Pancreas (tissue), 10 donors: Measurements from ENCODE around the gene DEFB126. TPM values are rescaled to one million over a fixed set of nuclear protein-coding genes. Genes with fewer than 3 reads are reported as not detected.
"Not testable (repeated sequence)": the region's sequence is repeated elsewhere in the genome, so short reads cannot be mapped to it uniquely, and the experiment has no call there.

Source experiments
- ATAC-seq, 4 donors: fragments of 200-7000 bp; cut with Tn5 transposase; one replicate each; pipeline versions ENCODE4 v1.8.0 to v1.9.1; 2020; ENCODE audit warnings: mild to moderate bottlenecking in 4 of 4, moderate library complexity in 4 of 4
- DNase-seq, 6 donors: peaks; one replicate each; pipeline ENCODE4 v3.0.0-alpha.2; 2020
- FAIRE-seq: peaks from 2 replicates; lab custom pipeline; 2012; peaks lifted over from hg19 to GRCh38; lab: Jason Lieb, UNC
- H3K27ac ChIP-seq, 4 donors: fragments of 200-600 bp; sonication (generic); 1 replicate in 3 of 4; 2 replicates in 1 of 4; pipeline versions ENCODE4 v1.5.0 to v1.8.0; 2020
- H3K27me3 ChIP-seq, 4 donors: fragments of 200-600 bp; one replicate each; pipeline ENCODE4 v1.8.0; 2021
- H3K36me3 ChIP-seq, 3 donors: fragments of 200-600 bp; sonication (generic) in 1 of 3; one replicate each; pipeline versions ENCODE4 v1.5.0 to v1.8.0; 2020 to 2021
- H3K4me1 ChIP-seq, 3 donors: fragments of 200-600 bp; one replicate each; pipeline ENCODE4 v1.8.0; 2021
- H3K4me3 ChIP-seq, 4 donors: fragments of 200-600 bp; sonication (generic) in 2 of 4; one replicate each; pipeline versions ENCODE4 v1.5.0 to v1.8.0; 2020 to 2021
- H3K9me3 ChIP-seq, 4 donors: fragments of 200-600 bp; one replicate each; pipeline ENCODE4 v1.8.0; 2021
- CTCF ChIP-seq, 4 donors: fragments of 200-600 bp; sonication (generic) in 3 of 4; IDR thresholded peaks; one replicate each; pipeline versions ENCODE4 v1.5.0 to v1.8.0; 2021; ENCODE audit warnings: antibody characterized with exemption in 4 of 4
- WGBS, 2 donors: extraction: QIAGEN DNeasy Blood & Tissue Kit; methylation state at CpG; one replicate each; pipeline ENCODE4 v1.1.7; 2013; 5-methylcytosine and 5-hydroxymethylcytosine counted together
- intact Hi-C, 3 donors: fragments of 100-400 bp; cut with DNase I; formaldehyde crosslinking; loops; one replicate each; pipeline versions ENCODE4 v1.11.1 to v1.14.2; 2022
- polyA plus RNA-seq, 2 donors: library from polyadenylated mRNA; stranded (reverse); fragments of 200-250 nt; gene quantifications; one replicate each; pipeline ENCODE4 v1.2.3, GENCODE V29; 2013
- total RNA-seq, 6 donors: library from RNA; stranded (reverse); fragmentation: NEBNext Ultra II Directional in 4 of 6; extraction: Animal tissue kit (Norgen Biotek cat#: 25700) in 4 of 6; gene quantifications; one replicate each; pipeline versions ENCODE4 v1.2.1 to v1.2.4, GENCODE V29; 2021 to 2023
- donor health status: healthy with polysubstance abuse.
- donor health status: DM: no; HTN: no; CAD: no; lungs with moderate emphysema.
- donor health status: DM: no; HTN: no; CAD: no.
- donor health status: control.
- donor health status: control.
- donor health status: Bipolar disorder and iron deficiency.
- donor health status: DM: yes; HTN: yes; CAD: no.
- donor health status: DM: no; HTN: no; CAD: no.
- donor health status: DM: no; HTN: no; CAD: no.
- donor health status: DM: yes; HTN: yes; CAD: no.

The DEFB126 gene, protein sequence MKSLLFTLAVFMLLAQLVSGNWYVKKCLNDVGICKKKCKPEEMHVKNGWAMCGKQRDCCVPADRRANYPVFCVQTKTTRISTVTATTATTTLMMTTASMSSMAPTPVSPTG
- total RNA-seq (not detected), polyA plus RNA-seq (not detected)

GRCh38 chr20:142290-142689 is at the start of gene DEFB126:
Gene DEFB126, plus strand, starts transcription at chr20:142590. Its CDS starts 39 bp downstream, at chr20:142629.
- intact Hi-C loops, result no loop called here
- WGBS, 2 donors, result 23 to 29% methylated on average over 1 of the region's 1 CpG

DNA sequence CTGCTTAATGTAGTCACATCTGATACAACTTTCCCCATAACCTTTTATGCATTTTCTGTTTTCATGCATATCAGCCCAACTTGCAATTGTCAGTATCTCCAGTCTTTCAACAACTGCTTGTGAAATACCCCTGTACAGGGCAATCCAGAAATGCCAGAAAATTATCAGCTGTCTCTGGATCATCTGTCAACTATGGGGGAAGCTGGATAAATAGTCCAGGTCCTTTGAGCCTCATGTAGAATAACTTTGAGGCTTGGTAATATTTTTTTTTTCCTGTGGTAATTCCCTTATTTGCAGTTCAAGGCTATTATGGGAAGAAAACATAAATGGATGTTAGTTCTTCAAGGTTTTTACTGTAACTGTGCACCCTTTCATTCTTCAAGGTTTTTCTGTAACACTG is 48.7 kb upstream of the DEFB126 start:
- no peaks in the 10 kb centered on the region for H3K4me1 ChIP-seq
- DNase-seq, result no peak
- no peaks in the 10 kb centered on the region for H3K36me3 ChIP-seq
- FAIRE-seq, result no peak
- H3K4me3 ChIP-seq, result no peak overlapping the region
- TF ChIP-seq CTCF (IDR thresholded peaks at IDR 0.05), result no peak
- H3K27me3 ChIP-seq, result peaks cover 0 to 8% (median 0%) of the 10 kb centered on the region in 4 donors
- H3K27ac ChIP-seq, result no peak overlapping the region
- intact Hi-C loops, result no loop called here
- ATAC-seq, result no peak
- no peaks in the 10 kb centered on the region for H3K9me3 ChIP-seq

More at GRCh38 chr20:142290-142689, at the start of gene DEFB126:
- peaks cover 0 to 25% (median 0%) of the 10 kb centered on the region in 4 donors for H3K27me3 ChIP-seq
- ATAC-seq (no peak), FAIRE-seq (no peak), DNase-seq (no peak)
- no peak within 1 kb of the TSS for H3K27ac ChIP-seq
- H3K4me1 ChIP-seq, result no peaks in the 10 kb centered on the region
- H3K4me3 ChIP-seq, result no peak within 1 kb of the TSS
- no peaks in the 10 kb centered on the region for H3K9me3 ChIP-seq
- H3K36me3 ChIP-seq, result no peaks in the 10 kb centered on the region
- no peak for TF ChIP-seq CTCF (IDR thresholded peaks at IDR 0.05)

DNA sequence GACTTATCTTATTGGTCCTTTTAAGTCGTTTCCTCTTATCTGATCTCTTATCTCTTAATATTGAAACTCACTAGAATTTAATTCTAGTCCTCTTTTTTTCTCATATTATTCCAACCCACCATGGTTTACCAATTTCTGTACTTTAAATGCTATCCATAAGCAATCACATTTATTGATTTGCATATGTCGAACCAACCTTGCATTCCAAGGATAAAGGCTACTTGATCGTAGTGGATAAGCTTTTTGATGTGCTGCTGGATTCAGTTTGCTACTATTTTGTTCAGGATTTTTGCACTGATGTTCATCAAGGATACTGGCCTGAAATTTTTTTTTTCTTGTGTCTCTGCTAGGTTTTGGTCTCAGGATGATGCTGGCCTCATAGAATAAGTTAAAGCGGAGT is 47.2 kb upstream of the DEFB126 start:
- H3K4me1 ChIP-seq, result no peaks in the 10 kb centered on the region
- no peak overlapping the region for H3K4me3 ChIP-seq
- no peak for TF ChIP-seq CTCF (IDR thresholded peaks at IDR 0.05)
- DNase-seq (no peak), ATAC-seq (no peak), FAIRE-seq (no peak)
- no peaks in the 10 kb centered on the region for H3K27me3 ChIP-seq
- H3K27ac ChIP-seq, result no peak overlapping the region
- no peaks in the 10 kb centered on the region for H3K9me3 ChIP-seq
- 60 to 61% methylated on average over 4 of the region's 4 CpGs for WGBS, 2 donors
- no peaks in the 10 kb centered on the region for H3K36me3 ChIP-seq
- intact Hi-C loops, result no loop called here

GRCh38 chr20:97691-98090 is 44.7 kb upstream of the DEFB126 start:
- ATAC-seq, DNase-seq, H3K4me3 ChIP-seq, H3K36me3 ChIP-seq, H3K27me3 ChIP-seq, intact Hi-C loops, H3K4me1 ChIP-seq, H3K9me3 ChIP-seq, FAIRE-seq, H3K27ac ChIP-seq: not testable (repeated sequence)
- 56 to 66% methylated on average over 5 of the region's 5 CpGs for WGBS, 2 donors

- intact Hi-C loops, result no loop called here
- TF ChIP-seq CTCF (IDR thresholded peaks at IDR 0.05), result no peak
- H3K27me3 ChIP-seq, result no peaks in the 10 kb centered on the region
- no peak for DNase-seq
- FAIRE-seq, result no peak
- no peaks in the 10 kb centered on the region for H3K9me3 ChIP-seq
- H3K36me3 ChIP-seq, result no peaks in the 10 kb centered on the region
- no peak for ATAC-seq
- no peaks in the 10 kb centered on the region for H3K4me1 ChIP-seq
- no peak overlapping the region for H3K27ac ChIP-seq
- no peak overlapping the region for H3K4me3 ChIP-seq
Observed at GRCh38 chr20:101975-102374, 40.4 kb upstream of the DEFB126 start.
